OCI-LY7 (cell line): ENCODE results near the gene KCTD2.

ENCODE experiments used
- EZH2phosphoT487 ChIP-seq: fragments of 200-600 bp; sonication (generic); IDR thresholded peaks from 2 replicates; pipeline ENCODE4 v1.6.1; 2018; ENCODE audit warnings: low read depth, borderline replicate concordance, mild to moderate bottlenecking, mixed run types, antibody characterized with exemption, low read length, moderate library complexity, mixed read lengths
- TF ChIP-seq, protein P1 (sequence below): fragments of 200-600 bp; sonication (generic); conservative IDR thresholded peaks from 2 replicates; pipeline ENCODE4 v1.5.1; 2014; ENCODE audit warnings: mild to moderate bottlenecking, antibody characterized with exemption, low read length, moderate library complexity, mixed read lengths

DNA sequence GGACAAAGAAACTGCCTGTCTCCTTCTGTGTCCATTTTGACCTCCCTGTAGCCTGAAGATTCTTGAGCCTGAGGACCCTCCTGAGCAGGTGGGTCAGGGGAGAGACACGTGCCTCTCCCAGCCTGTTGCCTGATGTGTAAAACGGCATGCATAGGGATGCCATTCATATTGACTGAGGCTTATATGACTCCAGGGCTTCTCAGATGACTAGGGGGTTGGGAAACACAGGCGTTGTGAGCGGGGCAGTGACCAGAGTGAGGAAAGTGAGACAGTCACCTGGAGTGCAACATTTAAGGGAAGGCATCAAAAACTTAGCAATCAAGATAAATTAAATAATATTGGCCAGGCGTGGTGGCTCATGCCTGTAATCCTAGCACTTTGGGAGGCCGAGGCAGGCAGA lies 35.7 kb downstream of the KCTD2 start:
- TF ChIP-seq, protein P1, sequence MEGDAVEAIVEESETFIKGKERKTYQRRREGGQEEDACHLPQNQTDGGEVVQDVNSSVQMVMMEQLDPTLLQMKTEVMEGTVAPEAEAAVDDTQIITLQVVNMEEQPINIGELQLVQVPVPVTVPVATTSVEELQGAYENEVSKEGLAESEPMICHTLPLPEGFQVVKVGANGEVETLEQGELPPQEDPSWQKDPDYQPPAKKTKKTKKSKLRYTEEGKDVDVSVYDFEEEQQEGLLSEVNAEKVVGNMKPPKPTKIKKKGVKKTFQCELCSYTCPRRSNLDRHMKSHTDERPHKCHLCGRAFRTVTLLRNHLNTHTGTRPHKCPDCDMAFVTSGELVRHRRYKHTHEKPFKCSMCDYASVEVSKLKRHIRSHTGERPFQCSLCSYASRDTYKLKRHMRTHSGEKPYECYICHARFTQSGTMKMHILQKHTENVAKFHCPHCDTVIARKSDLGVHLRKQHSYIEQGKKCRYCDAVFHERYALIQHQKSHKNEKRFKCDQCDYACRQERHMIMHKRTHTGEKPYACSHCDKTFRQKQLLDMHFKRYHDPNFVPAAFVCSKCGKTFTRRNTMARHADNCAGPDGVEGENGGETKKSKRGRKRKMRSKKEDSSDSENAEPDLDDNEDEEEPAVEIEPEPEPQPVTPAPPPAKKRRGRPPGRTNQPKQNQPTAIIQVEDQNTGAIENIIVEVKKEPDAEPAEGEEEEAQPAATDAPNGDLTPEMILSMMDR = no peak
- no peak for TF ChIP-seq EZH2phosphoT487
